Erythroblast (primary cell): ENCODE measurements around the gene ADAMTS1.

ENCODE experiments used
- GATA1 ChIP-seq: IDR thresholded peaks from 2 replicates; pipeline ENCODE4 v1.6.1; 2011; ENCODE audit warnings: low read depth, mild to moderate bottlenecking, control low read depth, low read length, moderate library complexity
- POLR2A ChIP-seq: IDR thresholded peaks from 2 replicates; pipeline ENCODE4 v1.6.1; 2011; ENCODE audit warnings: mild to moderate bottlenecking, low read length

- TF ChIP-seq POLR2A (no peak), GATA1 (no peak)
Observed at GRCh38 chr21:26820509-26820908, 24.7 kb downstream of the ADAMTS1 start.
